ENCODE results near the gene PHF23. TPM values are rescaled to one million over a fixed set of nuclear protein-coding genes. Genes with fewer than 3 reads are reported as not detected.
A peak's percentile ranks its signal among the peaks of the same experiment; 100 is the strongest.

The PHF23 gene
- total RNA-seq, 1 donor from 2014 or later = 78.0 TPM

DNA sequence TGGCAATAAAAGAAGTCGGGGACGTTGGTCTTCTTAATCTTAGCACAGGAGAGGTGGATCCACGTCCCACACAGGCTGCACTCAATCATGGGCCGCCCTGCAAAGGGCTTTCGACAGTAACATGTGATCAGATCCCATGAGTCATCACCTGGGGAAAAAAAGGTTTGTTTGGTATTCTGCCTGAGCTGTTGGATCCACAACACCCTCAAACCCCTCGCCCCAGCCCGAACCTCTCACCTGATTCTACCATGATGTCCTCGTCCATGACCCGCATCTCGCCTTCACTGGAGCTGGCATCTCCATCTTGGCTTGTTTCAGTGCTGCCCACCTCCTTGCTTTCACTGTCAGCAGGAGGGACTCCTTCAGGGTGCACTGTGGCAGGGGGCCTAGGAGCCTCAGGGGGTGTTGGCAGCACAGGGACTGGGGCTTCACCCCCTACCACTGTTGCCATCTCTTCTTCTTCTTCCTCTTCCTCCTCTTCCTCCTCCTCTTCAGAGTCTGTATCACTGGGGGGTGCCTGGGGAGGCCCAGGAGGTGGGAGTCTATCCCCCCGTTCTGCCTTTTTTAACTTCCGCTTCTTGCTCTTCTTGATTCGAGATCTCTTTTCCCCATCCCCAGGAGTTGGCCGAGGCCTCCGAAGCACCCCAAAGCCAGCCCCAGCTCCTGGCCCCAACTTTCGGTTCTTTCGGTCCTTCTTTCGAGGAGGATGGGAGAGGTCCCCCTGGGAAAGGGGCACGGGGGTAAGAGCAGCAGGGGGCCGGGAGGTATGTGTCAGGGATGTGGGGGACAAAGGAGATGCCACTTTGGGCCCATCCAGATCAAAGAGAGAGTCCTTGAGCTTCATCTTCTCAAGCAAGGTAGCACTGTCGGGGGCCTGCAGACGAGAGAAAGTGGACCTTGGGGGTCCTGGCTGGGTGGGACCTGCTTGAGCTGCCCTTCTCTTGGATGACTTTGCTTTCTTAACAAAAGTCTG lies 3.3 kb downstream of the PHF23 start:
- DNase-seq (ENCODE audit: low read depth) (peak; percentile 40), FAIRE-seq (no peak)
- Histone ChIP-seq H4K20me1 (ENCODE audit: insufficient read depth, low read length) (peaks cover 47% of the 10 kb centered on the region), H2AFZ (ENCODE audit: low read depth, low read length) (no peak overlapping the region), H3K27me3 (ENCODE audit: insufficient read depth, low read length) (no peaks in the 10 kb centered on the region), H3K9me3 (ENCODE audit: insufficient read depth, low read depth, low read length) (no peaks in the 10 kb centered on the region), H3K36me3 (ENCODE audit: insufficient read depth, low read length) (peaks cover 30% of the 10 kb centered on the region), H3K9ac (ENCODE audit: low read length) (peak overlapping the region; percentile 96), H3K79me2 (ENCODE audit: insufficient read depth, low read length) (peaks cover 90% of the 10 kb centered on the region), H3K4me2 (ENCODE audit: low read length) (peak overlapping the region; percentile 91), H3K4me1 (ENCODE audit: insufficient read depth, low read length) (peaks cover 46% of the 10 kb centered on the region), H3K27ac (ENCODE audit: low read depth, low read length) (peak overlapping the region; percentile 24), H3K4me3 (ENCODE audit: insufficient read depth, low read depth, low read length) (no peak overlapping the region)
- peak overlapping the region; percentile 69 for H3K27ac Mint-ChIP-seq (ENCODE audit: unreplicated experiment)
- TF ChIP-seq, protein P1, sequence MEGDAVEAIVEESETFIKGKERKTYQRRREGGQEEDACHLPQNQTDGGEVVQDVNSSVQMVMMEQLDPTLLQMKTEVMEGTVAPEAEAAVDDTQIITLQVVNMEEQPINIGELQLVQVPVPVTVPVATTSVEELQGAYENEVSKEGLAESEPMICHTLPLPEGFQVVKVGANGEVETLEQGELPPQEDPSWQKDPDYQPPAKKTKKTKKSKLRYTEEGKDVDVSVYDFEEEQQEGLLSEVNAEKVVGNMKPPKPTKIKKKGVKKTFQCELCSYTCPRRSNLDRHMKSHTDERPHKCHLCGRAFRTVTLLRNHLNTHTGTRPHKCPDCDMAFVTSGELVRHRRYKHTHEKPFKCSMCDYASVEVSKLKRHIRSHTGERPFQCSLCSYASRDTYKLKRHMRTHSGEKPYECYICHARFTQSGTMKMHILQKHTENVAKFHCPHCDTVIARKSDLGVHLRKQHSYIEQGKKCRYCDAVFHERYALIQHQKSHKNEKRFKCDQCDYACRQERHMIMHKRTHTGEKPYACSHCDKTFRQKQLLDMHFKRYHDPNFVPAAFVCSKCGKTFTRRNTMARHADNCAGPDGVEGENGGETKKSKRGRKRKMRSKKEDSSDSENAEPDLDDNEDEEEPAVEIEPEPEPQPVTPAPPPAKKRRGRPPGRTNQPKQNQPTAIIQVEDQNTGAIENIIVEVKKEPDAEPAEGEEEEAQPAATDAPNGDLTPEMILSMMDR (IDR thresholded peaks at IDR 0.05; ENCODE audit: insufficient read depth, low read depth, low read length) = no peak
- no peak for TF ChIP-seq EZH2 (IDR thresholded peaks at IDR 0.05; ENCODE audit: insufficient read depth, low read length)
- H3K27me3 Mint-ChIP-seq (ENCODE audit: low read depth, unreplicated experiment) = no peaks in the 10 kb centered on the region
- H3K4me1 Mint-ChIP-seq (ENCODE audit: low read depth, unreplicated experiment) = peaks cover 47% of the 10 kb centered on the region
- H3K36me3 Mint-ChIP-seq (ENCODE audit: low read depth, unreplicated experiment) = peaks cover 21% of the 10 kb centered on the region
- H3K4me3 Mint-ChIP-seq (ENCODE audit: unreplicated experiment) = peak overlapping the region; percentile 85
- H3K9me3 Mint-ChIP-seq (ENCODE audit: unreplicated experiment) = no peaks in the 10 kb centered on the region

DNA sequence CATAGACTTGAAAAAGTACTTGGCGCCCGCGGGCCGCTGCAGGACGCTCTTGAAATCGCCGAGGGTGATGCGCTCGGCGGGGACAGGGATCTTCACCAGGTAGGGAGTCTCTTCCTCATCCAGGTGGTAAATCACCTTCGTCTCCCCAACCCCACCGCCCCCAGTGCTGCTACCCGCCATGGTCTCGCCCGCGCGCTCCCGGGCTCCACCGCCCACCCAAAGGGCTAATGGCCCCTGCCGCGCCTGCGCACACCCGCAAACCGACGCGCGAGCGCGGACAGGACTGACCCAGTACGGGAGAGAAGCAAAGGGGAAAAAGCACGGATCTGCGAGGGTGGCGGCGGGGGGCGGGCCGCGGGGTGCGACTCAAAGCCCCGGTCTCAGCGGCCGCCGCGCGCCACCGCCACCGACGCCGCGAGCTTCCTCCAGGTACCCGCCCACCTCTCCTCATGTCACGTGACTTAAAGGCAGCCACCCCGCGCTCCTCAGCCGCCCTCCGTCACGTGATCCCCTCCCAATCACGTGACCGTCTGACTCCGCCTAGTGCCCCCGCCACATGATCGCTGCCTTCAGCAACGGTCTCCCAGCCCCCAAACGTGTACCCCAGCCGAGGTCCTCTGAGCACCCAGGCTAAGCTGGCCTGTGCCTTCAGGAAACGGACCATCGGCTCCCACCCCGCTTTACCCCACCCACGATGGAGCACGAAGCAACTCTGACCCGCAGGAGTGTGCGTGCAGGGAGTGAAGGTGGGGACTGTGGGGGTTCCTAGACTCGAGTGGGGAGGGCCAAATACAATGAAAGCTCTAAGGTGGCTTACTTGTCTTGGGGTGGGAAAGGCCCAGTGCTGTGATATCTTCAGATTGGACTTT lies 4.9 kb downstream of the PHF23 start, which contains the start of gene DVL2:
Gene DVL2, minus strand, starts transcription at position 435 of the 869 bp plus-strand sequence. Its CDS starts 255 bp downstream, at position 180.
- H3K9me3 ChIP-seq (ENCODE audit: insufficient read depth, low read depth, low read length) = no peaks in the 10 kb centered on the region
- Mint-ChIP-seq H3K4me3 (ENCODE audit: unreplicated experiment) (peak within 1 kb of the TSS; percentile 95), H3K9me3 (ENCODE audit: unreplicated experiment) (peaks cover 1% of the 10 kb centered on the region), H3K4me1 (ENCODE audit: low read depth, unreplicated experiment) (peaks cover 38% of the 10 kb centered on the region), H3K36me3 (ENCODE audit: low read depth, unreplicated experiment) (peaks cover 21% of the 10 kb centered on the region), H3K27ac (ENCODE audit: unreplicated experiment) (peak within 1 kb of the TSS; percentile 96), H3K27me3 (ENCODE audit: low read depth, unreplicated experiment) (no peaks in the 10 kb centered on the region)
- peaks cover 33% of the 10 kb centered on the region for H3K4me1 ChIP-seq (ENCODE audit: insufficient read depth, low read length)
- H3K4me2 ChIP-seq (ENCODE audit: low read length) = peak within 1 kb of the TSS; percentile 91
- DNase-seq (ENCODE audit: low read depth) (peak; percentile 83), FAIRE-seq (no peak)
- peak within 1 kb of the TSS; percentile 76 for H3K27ac ChIP-seq (ENCODE audit: low read depth, low read length)
- peaks cover 57% of the 10 kb centered on the region for H4K20me1 ChIP-seq (ENCODE audit: insufficient read depth, low read length)
- H2AFZ ChIP-seq (ENCODE audit: low read depth, low read length) = no peak within 1 kb of the TSS
- peaks cover 93% of the 10 kb centered on the region for H3K79me2 ChIP-seq (ENCODE audit: insufficient read depth, low read length)
- no peaks in the 10 kb centered on the region for H3K27me3 ChIP-seq (ENCODE audit: insufficient read depth, low read length)
- H3K4me3 ChIP-seq (ENCODE audit: insufficient read depth, low read depth, low read length) = peak within 1 kb of the TSS; percentile 79
- TF ChIP-seq EZH2 (IDR thresholded peaks at IDR 0.05; ENCODE audit: insufficient read depth, low read length) = no peak
- TF ChIP-seq, protein P1 (IDR thresholded peaks at IDR 0.05; ENCODE audit: insufficient read depth, low read depth, low read length) = no peak
- H3K36me3 ChIP-seq (ENCODE audit: insufficient read depth, low read length) = peaks cover 20% of the 10 kb centered on the region
- peak within 1 kb of the TSS; percentile 92 for H3K9ac ChIP-seq (ENCODE audit: low read length)
